Natural killer cell (primary cell): Measurements from ENCODE around the gene NUTF2. TPM values are rescaled to one million over a fixed set of nuclear protein-coding genes. Genes with fewer than 3 reads are reported as not detected.

Experiments used
- ATAC-seq, 3 donors: fragments of 150-1000 bp in 2 of 3; fragments of 200-7000 bp in 1 of 3; cut with Tn5 transposase; 1 replicate in 1 of 3; 2 replicates in 2 of 3; pipeline ENCODE4 v1.10.0; 2021; ENCODE audit warnings: mild to moderate bottlenecking in 2 of 3, moderate library complexity in 2 of 3
- DNase-seq, 2 donors: peaks; one replicate each; pipeline versions ENCODE4 v3.0.0 to v3.0.0-alpha.2; 2013 to 2021; ENCODE audit warnings: mixed read lengths in 1 of 2
- H3K27ac ChIP-seq: one replicate; pipeline ENCODE4 v1.5.1; 2013; ENCODE audit warnings: mild to moderate bottlenecking, low read length
- H3K27me3 ChIP-seq: one replicate; pipeline ENCODE4 v1.6.1; 2013; ENCODE audit warnings: low read length; ENCODE audit not compliant: control insufficient read depth, insufficient read depth
- H3K36me3 ChIP-seq: one replicate; pipeline ENCODE4 v1.6.1; 2013; ENCODE audit warnings: low read length; ENCODE audit not compliant: control insufficient read depth, insufficient read depth
- H3K4me1 ChIP-seq: one replicate; pipeline ENCODE4 v1.6.1; 2013; ENCODE audit warnings: low read length; ENCODE audit not compliant: control insufficient read depth, insufficient read depth
- H3K4me3 ChIP-seq: one replicate; pipeline ENCODE4 v1.5.1; 2013; ENCODE audit warnings: low read length
- H3K9me3 ChIP-seq: one replicate; pipeline ENCODE4 v1.6.1; 2013; ENCODE audit warnings: low read length; ENCODE audit not compliant: control insufficient read depth, insufficient read depth
- H3K27ac Mint-ChIP-seq, 2 donors: one replicate each; pipeline ENCODE4 v1.8.0; 2022; ENCODE audit warnings: mild to moderate bottlenecking in 2 of 2, mixed read lengths in 2 of 2, moderate library complexity in 1 of 2
- H3K27me3 Mint-ChIP-seq, 2 donors: one replicate each; pipeline ENCODE4 v1.8.0; 2022; ENCODE audit warnings: low read depth in 2 of 2, mixed read lengths in 2 of 2
- H3K36me3 Mint-ChIP-seq: one replicate; pipeline ENCODE4 v1.8.0; 2022; ENCODE audit warnings: mixed read lengths
- H3K4me1 Mint-ChIP-seq, 2 donors: one replicate each; pipeline ENCODE4 v1.8.0; 2022; ENCODE audit warnings: mixed read lengths in 2 of 2
- H3K4me3 Mint-ChIP-seq: one replicate; pipeline ENCODE4 v1.8.0; 2022; ENCODE audit warnings: mild to moderate bottlenecking, moderate library complexity, mixed read lengths
- H3K9me3 Mint-ChIP-seq, 2 donors: one replicate each; pipeline ENCODE4 v1.8.0; 2022; ENCODE audit warnings: mixed read lengths in 2 of 2
- WGBS: methylation state at CpG from one replicate; pipeline ENCODE4 v1.1.7; 2013; ENCODE audit warnings: missing lambda C conversion rate; ENCODE audit not compliant: insufficient coverage; 5-methylcytosine and 5-hydroxymethylcytosine counted together
- intact Hi-C: fragments of 100-400 bp; cut with micrococcal nuclease; formaldehyde crosslinking; loops from one replicate; pipeline ENCODE4 v1.14.2; 2022
- total RNA-seq, 4 donors: library from RNA; stranded (reverse); fragments of 120-200 nt in 1 of 4; gene quantifications; one replicate each; pipeline versions ENCODE4 v1.2.3 to v1.2.4, GENCODE V29; 2013 to 2022
- TF ChIP-seq, protein P1 (sequence below): fragments of 200-600 bp; IDR thresholded peaks from one replicate; pipeline ENCODE4 v1.8.0; 2022; ENCODE audit warnings: antibody characterized with exemption

The NUTF2 gene
- total RNA-seq, 3 donors from 2014 or later (not counting 1 experiment from before 2014, with no cell fraction given) = 43.2 to 47.1 (median 43.3) TPM

DNA sequence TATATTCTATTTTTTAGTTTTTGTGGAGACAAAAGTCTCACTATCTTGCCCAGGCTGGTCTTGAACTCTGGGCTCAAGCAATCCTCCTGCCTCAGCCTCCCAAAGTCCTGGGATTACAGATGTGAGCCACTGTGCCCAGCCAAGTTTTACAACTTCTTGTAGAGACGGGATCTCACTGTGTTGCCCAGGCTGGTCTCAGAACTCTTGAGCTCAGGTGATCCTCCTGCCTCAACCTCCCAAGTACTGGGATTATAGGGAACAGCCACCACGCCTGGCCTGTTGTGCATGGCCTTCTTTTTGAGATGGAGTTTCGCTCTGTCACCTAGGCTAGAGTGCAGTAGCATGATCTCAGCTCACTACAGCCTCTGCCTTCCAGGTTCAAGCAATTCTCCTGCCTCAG lies 6.9 kb downstream of the NUTF2 start:
- no peaks in the 10 kb centered on the region for H3K27me3 Mint-ChIP-seq

DNA sequence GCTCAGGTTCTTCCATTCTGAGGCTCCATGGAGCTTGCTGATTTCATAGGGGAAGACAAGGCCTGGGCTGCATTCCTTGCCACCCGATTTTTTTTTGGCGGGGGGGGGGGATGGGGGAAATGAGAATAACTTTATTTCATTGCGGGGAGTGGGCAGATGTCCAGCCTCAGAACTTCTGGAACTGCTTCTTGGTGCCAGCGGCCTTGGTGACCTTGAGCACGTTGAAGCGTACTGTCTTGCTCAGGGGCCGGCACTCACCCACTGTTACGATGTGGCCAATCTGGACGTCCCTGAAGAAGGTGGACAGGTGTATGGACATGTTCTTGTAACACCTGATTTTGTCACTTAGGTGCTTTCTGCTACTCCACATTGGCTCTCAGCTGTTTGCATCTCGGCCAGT lies 9.1 kb downstream of the NUTF2 start:
- H3K4me1 Mint-ChIP-seq = peaks cover 26 to 30% of the 10 kb centered on the region in 2 donors
- H3K27ac ChIP-seq = no peak overlapping the region
- no peak overlapping the region for H3K27ac Mint-ChIP-seq
- no peak for DNase-seq
- H3K9me3 Mint-ChIP-seq = no peaks in the 10 kb centered on the region
- intact Hi-C loops = no loop called here
- TF ChIP-seq, protein P1, sequence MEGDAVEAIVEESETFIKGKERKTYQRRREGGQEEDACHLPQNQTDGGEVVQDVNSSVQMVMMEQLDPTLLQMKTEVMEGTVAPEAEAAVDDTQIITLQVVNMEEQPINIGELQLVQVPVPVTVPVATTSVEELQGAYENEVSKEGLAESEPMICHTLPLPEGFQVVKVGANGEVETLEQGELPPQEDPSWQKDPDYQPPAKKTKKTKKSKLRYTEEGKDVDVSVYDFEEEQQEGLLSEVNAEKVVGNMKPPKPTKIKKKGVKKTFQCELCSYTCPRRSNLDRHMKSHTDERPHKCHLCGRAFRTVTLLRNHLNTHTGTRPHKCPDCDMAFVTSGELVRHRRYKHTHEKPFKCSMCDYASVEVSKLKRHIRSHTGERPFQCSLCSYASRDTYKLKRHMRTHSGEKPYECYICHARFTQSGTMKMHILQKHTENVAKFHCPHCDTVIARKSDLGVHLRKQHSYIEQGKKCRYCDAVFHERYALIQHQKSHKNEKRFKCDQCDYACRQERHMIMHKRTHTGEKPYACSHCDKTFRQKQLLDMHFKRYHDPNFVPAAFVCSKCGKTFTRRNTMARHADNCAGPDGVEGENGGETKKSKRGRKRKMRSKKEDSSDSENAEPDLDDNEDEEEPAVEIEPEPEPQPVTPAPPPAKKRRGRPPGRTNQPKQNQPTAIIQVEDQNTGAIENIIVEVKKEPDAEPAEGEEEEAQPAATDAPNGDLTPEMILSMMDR = no peak
- no peaks in the 10 kb centered on the region for H3K36me3 ChIP-seq
- H3K36me3 Mint-ChIP-seq = no peaks in the 10 kb centered on the region
- H3K4me3 Mint-ChIP-seq = no peak overlapping the region
- ATAC-seq = no peak
- H3K9me3 ChIP-seq = no peaks in the 10 kb centered on the region
- H3K4me1 ChIP-seq = peaks cover 22% of the 10 kb centered on the region
- no peaks in the 10 kb centered on the region for H3K27me3 Mint-ChIP-seq
- 93% methylated on average over 9 of the region's 10 CpGs for WGBS
- H3K4me3 ChIP-seq = no peak overlapping the region
- no peaks in the 10 kb centered on the region for H3K27me3 ChIP-seq

More for the DNA sequence above, 6.9 kb downstream of the NUTF2 start:
- no peaks in the 10 kb centered on the region for H3K36me3 ChIP-seq
- Mint-ChIP-seq H3K27ac (no peak overlapping the region), H3K4me1 (peaks cover 26% of the 10 kb centered on the region in 2 donors), H3K4me3 (no peak overlapping the region), H3K36me3 (no peaks in the 10 kb centered on the region), H3K9me3 (no peaks in the 10 kb centered on the region)
- no peak overlapping the region for H3K4me3 ChIP-seq
- DNase-seq (no peak), ATAC-seq (no peak)
- H3K27me3 ChIP-seq = no peaks in the 10 kb centered on the region
- H3K27ac ChIP-seq = no peak overlapping the region
- TF ChIP-seq, protein P1 = no peak
- H3K9me3 ChIP-seq = no peaks in the 10 kb centered on the region
- 96% methylated on average over 3 of the region's 3 CpGs for WGBS
- intact Hi-C loops = no loop called here
- H3K4me1 ChIP-seq = peaks cover 19% of the 10 kb centered on the region

DNA sequence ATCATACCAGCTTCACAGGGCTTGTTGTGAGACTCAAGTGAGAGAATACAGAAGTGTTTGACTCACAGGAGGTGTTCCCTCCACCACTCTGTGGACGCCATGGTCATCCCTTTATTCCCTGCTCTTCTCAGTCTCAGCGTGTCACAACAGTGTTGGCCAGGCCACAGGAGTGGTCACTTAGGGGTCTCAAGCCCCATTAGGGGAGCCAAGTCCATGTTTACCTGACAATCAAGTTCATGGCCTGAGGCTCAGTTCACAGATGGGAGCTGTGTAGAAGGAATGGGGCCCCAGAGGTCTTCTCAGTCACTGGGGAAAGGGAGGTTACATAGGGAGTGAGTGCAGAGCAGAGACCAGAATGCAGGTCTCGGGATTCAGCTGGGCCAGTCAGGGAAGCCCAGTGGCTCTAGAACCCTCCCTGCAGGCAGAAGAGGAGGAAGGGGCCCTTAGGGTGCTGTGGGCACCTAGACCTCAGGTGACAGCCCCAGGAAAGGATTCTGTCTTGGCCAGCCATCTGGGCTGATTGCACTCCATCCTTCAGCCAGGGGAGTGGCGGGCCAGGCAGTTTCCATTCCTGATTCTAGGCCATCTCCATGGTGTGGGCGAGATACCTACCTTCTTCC lies 10.3 kb downstream of the NUTF2 start:
- no peaks in the 10 kb centered on the region for H3K36me3 Mint-ChIP-seq
- Histone ChIP-seq H3K36me3 (peaks cover 2% of the 10 kb centered on the region), H3K9me3 (no peaks in the 10 kb centered on the region), H3K4me3 (no peak overlapping the region), H3K27me3 (no peaks in the 10 kb centered on the region), H3K27ac (peak overlapping the region; percentile 18), H3K4me1 (peaks cover 22% of the 10 kb centered on the region)
- 94% methylated on average over 5 of the region's 5 CpGs for WGBS
- H3K4me1 Mint-ChIP-seq = peaks cover 35 to 41% of the 10 kb centered on the region in 2 donors
- DNase-seq (no peak), ATAC-seq (no peak)
- TF ChIP-seq, protein P1 = no peak
- no peaks in the 10 kb centered on the region for H3K27me3 Mint-ChIP-seq
- intact Hi-C loops = no loop called here
- peak overlapping the region; percentile 79 to 85 for H3K27ac Mint-ChIP-seq
- no peaks in the 10 kb centered on the region for H3K9me3 Mint-ChIP-seq
- no peak overlapping the region for H3K4me3 Mint-ChIP-seq
